ENCODE data around the gene PSMA6. TPM values are rescaled to one million over a fixed set of nuclear protein-coding genes. Genes with fewer than 3 reads are reported as not detected.
"Not testable (repeated sequence)": the region's sequence is repeated elsewhere in the genome, so short reads cannot be mapped to it uniquely, and the experiment has no call there.

Gene PSMA6
- total RNA-seq, 1 donor from 2014 or later, result 178 TPM

DNA sequence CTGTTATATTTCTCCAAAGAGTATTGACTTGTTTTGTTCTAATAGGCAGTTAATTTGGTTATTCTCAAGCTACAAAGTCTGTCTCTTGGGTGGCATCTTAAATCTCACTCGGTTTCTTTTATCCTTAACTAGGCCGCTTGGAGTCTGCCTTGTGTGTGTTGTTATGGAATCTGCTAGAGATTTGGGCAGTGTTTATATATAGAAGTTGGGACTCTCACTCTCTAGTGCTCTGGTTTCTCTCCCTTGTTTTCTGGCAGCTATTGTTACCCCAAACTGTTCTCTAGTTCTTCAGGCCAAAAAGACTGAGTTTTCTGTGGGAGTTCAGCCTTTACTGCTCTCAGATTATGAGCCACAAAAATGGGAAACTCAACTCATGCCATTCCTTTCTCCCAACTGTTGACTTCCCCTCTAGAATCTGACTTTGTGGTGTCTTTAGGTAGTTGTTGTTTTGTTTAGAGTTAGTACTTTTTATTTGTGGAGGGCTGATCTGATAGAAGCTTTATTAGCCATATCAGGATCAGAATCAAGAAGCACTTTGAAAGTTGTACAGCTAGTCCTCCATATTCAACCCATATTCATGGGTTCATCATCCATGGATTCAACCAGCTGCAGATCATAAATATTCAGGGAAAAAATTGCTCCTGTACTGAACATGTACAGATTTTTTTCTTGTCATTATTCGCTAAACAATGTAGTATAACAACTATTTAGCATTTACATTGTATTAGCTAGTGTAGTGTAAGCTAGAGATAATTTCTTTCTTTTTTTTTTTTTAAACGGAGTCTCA is 11.2 kb downstream of the PSMA6 start:
- DNase-seq (no peak), ATAC-seq (ENCODE audit: poor library complexity) (peak; percentile 77)
- intact Hi-C loops (cut with DNase I), result loop anchor here (5.0 kb wide), 1 partner anchor 34 kb away; no protein-coding TSS in a partner anchor

DNA sequence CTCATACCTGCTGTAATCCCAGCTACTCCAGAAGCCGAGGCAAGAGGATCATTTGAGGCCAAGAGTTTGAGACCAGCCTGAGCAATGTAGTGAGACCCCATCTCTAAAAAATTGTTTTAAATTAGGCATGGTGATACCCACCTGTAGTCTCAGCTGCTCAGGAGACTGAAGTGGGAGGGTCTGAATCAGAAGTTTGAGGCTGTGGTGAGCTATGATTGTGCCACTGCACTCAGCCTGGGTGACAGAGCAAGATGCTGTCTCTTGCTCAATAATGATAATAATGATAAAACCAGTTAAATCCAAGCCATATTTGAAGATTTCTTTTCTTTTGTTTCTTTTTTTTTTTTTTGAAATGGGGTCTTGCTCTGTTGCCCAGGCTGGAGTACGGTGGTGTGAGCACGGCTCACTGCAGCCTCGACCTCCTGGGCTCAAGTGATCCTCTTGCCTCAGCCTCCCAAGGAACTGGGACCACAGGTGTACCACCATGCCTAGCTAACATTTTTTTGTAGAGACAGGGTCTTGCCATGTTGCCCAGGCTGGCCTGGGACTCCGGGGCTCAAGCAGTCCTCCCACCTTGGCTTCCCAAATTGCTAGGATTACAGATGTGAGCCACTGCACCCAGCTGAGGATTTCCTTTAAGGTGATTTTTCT is 12.8 kb downstream of the PSMA6 start:
- intact Hi-C loops (cut with DNase I), result loop anchor here (5.0 kb wide), 1 partner anchor 32 kb away; no protein-coding TSS in a partner anchor
- no peak for DNase-seq
- no peak for ATAC-seq (ENCODE audit: poor library complexity)

DNA sequence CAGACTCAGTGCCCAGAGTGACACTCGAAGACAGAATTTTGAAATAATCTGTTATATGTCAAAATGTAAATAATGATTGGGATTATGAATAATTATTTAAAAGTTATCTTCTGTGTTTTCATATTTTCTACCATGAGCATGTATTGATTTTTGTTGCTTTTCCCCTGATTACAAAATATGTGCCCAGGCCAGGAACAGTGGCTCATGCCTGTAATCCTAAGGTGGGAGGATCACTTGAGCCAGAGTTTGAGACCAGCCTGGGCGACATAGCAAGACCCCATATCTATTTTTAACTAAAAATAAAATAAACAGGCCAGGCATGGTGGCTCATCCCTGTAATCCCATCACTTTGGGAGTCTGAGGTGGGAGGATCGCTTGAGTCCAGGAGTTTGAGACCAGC is 13.5 kb downstream of the PSMA6 start:
- DNase-seq (no peak), ATAC-seq (ENCODE audit: poor library complexity) (no peak)
- intact Hi-C loops (cut with DNase I), result no loop called here

DNA sequence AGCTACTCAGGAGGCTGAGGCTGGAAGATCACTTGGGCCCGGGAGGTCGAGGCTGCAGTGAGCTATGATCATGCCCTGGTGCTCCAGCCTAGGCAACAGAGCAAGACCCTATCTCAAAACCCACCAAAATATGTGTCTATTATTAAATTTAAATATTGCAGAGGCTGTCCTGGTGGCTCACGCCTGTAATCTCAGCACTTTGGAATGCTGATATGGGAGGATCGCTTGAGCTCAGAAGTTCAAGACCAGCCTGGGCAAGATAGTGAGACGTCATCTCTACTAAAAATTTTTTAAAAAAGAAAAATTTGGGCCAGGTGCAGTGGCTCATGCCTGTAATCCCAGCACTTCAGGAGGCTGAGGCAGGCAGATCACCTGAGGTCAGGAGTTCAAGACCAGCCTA is 13.9 kb downstream of the PSMA6 start:
- DNase-seq (no peak), ATAC-seq (ENCODE audit: poor library complexity) (no peak)
- intact Hi-C loops (cut with DNase I), result no loop called here

DNA sequence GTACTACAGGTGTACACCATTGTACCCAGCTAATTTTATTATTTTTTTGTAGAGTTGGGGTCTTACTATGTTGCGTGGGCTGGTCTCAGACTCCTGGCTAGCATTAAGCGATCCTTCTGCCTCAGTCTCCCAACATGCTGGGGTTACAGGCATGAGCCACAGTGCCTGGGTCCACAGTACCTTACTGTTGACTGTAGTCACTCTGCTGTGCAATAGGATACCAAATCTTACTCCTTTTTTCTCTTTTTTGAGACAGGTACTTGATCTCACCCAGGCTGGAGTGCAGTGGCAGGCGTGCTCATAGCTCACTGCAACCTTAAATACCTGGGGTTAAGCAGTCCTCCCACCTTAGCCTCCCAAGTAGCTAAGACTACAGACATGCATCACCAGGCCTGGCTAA is 25.6 kb downstream of the PSMA6 start:
- DNase-seq (no peak), ATAC-seq (ENCODE audit: poor library complexity) (no peak)
- intact Hi-C loops (cut with DNase I), result no loop called here

DNA sequence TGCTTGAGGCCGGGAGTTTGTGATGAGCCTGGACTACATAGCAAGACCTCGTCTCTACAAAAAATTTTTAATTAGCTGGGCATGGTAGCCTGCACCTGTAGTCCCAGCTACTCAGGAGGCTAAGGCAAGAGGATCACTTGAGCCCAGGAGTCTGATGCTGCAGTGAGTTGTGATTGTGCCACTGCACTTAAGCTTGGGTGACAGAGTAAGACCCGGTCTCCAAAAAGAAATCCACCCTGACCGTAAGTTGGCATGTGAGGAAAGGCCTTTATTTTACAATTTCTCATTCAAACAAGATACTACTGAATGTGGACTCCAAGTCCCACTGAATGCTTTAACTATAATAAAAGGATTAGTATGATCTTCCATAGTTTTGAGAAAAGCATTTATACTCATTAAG is 27.3 kb downstream of the PSMA6 start:
- intact Hi-C loops (cut with DNase I), result no loop called here
- DNase-seq (no peak), ATAC-seq (ENCODE audit: poor library complexity) (no peak)

DNA sequence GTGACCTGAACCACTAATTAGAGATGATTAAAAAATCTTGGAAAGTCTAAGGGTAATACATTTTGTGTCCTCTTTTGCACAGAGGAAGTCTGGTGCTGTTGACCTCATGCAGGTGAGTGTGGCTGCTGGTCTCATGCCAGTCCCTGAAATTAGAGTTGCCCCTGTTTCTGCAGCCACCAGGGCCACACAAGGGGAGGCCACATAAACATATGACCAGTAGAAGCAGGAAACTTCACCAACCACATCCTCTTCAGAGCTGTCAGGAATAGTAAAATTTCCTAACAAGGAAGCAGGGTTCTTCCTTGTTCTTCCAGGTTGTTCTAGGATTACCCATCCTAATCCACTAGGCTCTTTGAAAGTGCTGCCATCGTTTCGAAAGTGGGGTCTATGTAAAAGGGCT is 28.3 kb downstream of the PSMA6 start:
- intact Hi-C loops (cut with DNase I), result no loop called here
- ATAC-seq (ENCODE audit: poor library complexity), result no peak
- DNase-seq, result no peak

DNA sequence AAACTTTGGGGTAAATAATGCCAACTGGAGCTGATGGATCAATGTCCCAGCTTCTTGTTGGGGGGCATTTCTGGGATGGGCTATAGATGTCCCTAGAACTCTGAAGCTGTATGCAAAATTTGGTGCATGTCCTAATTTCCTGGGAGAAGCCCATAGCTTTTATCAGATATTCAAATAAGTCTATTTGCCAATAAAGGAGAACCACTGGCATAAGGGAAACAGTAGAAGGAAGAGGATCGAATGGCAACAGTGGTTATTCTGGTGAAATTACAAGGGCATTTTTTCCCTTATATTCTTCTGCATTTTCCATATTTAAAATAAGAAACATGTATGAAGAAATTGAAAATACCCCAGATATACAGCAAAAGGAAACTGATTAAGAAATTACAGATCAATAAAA is 34.2 kb downstream of the PSMA6 start:
- DNase-seq, result no peak
- intact Hi-C loops (cut with DNase I), result no loop called here
- no peak for ATAC-seq (ENCODE audit: poor library complexity)

DNA sequence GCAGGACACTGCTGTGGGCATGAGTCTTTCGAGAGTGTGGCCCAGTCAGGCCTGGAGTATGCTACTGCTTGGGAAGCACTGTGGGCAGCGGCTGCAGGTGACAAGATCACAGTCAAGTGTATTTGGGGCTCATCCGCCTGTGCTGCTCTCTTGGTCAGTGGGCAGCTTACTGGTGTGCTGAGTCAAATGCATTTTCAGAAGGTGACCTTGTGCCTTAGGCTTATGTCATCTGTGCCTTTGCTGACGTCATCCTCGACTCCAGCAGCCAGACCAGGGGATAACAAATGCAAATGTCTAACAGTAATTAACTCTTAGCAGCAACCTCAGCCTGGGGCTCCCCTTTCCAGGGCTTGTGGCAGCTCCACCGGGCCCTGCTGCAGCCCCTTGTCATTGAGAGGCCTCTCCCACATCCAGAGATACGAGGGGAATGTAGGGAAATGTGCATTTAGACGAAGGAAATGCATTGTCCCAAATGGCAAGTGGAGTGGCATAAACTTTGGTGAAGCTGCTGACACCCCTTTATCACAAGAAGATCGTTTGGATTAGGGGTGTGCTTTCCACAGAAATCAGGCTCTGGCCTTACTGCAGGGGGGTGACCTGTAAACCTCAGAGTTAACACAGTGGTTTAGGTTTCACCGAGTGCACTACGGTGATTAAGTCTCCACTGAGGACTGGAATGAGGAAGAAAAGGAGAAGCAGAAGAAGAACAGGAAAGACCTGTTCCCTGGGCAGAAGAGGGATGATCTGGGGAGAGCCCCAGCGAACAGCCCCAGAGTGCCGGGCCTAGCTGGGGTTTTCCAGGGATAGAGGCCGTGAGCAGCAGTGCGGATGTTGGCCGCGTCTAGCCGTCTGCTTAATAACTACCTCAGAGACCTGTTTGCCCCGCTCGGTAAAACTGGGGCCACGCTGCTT is 39.7 kb downstream of the PSMA6 start:
- no peak for ATAC-seq (ENCODE audit: poor library complexity)
- no peak for DNase-seq
- intact Hi-C loops (cut with DNase I), result no loop called here

DNA sequence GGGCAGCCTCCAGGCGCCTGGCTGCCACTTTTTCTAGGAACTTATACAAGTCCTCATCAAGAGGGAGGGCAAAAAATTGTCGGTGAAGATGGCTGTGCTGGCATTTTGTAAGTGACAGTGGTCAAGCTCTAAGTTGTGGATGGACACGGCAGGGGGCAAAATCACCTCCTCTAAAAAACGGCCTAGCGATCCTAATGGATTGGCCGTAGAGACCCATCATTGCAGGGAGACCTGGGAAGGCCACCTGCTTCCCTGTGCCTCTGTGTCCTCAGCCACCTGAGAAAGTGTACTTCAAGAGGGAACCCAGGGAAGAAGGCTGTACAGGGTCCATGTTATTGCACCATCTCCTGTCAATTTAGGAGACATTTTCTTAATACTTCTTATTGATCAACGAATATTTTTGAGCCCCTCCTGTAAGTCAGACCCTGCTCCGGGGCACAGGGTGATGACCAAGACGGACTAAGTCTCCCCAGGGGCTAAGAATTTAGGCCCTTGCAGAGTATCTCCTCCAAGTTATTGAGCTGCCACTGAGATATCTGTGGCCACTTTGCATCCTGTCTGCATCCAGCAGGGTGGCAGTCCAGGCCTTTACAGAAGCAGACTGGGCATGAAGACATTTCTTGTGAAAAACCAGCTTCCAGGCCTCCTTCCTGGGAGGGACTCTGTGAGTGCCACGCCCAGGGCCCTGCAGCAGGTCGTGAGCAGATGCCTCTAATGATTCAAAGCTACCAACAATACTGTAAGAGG is 40.5 kb downstream of the PSMA6 start:
- ATAC-seq (ENCODE audit: poor library complexity) (no peak), DNase-seq (no peak)
- intact Hi-C loops (cut with DNase I), result no loop called here

DNA sequence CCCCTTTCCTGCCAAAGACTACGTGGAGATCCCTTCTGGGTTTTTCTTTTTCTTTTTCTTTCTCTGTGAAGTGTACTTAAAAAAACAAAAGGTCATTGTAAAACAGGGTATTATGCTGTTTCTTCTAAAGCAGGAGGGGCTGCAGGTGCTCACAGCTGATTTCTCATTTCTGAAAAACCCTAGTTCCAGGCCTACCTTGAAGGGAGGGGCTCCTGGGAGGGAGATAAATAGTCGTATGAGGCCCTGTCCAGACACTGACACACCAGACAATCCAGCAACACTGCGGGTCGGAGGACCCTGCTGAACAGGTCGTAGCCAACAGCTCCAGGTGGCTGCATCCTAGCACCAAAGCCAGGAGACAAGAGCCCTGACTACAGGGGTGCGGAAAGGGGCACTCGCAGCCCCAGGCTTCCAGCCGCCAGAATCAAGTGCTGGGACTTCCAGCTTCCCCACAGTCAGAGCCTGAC is 41.1 kb downstream of the PSMA6 start:
- no peak for ATAC-seq (ENCODE audit: poor library complexity)
- no peak for DNase-seq
- intact Hi-C loops (cut with DNase I), result no loop called here

DNA sequence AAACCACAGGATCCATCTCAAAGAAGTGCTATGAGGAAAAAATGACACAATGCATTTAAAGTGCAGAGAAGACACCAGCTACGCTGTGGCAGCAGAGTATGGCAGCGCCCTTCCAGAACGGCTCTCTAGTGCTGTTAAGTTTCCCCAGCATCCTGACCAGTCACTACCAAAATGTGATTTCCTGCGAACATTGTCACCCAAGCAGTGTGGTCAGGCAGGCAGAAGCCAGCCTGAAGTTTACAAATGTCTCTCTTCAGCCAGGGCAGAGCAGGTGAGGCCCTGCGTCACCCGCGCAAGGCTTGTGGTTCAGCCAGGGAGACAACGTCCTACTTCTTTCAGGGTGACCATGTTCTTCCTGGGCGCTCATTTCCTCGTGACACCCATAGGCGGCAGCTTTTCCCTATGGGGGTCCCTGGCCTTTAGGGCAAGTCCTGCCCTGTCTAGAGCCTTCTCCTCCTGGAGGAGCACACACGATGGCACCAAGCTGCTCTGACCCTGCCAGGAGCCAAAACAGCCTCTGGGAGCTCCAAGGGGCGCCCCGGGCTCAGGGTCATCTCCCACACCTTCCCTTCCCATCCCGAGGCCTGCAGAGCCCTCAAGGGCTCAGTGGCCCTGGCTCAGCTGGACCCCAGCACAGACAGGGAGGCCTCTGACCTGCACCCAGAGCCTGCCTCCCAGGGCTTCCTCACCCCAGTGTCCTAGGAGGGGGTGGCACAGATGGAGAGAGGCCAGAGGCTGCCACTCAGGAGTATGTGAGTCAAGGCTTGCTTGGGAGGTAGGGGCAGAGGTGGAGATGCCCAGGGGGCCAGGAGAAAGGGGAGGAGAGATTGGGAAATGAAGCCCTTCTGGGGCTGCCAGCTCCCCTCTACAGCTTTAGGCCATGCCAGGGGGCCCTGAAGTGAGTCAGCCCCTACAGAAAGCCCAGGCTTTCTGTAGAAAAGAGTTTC is 41.9 kb downstream of the PSMA6 start:
- intact Hi-C loops (cut with DNase I), result no loop called here
- DNase-seq (no peak), ATAC-seq (ENCODE audit: poor library complexity) (no peak)

DNA sequence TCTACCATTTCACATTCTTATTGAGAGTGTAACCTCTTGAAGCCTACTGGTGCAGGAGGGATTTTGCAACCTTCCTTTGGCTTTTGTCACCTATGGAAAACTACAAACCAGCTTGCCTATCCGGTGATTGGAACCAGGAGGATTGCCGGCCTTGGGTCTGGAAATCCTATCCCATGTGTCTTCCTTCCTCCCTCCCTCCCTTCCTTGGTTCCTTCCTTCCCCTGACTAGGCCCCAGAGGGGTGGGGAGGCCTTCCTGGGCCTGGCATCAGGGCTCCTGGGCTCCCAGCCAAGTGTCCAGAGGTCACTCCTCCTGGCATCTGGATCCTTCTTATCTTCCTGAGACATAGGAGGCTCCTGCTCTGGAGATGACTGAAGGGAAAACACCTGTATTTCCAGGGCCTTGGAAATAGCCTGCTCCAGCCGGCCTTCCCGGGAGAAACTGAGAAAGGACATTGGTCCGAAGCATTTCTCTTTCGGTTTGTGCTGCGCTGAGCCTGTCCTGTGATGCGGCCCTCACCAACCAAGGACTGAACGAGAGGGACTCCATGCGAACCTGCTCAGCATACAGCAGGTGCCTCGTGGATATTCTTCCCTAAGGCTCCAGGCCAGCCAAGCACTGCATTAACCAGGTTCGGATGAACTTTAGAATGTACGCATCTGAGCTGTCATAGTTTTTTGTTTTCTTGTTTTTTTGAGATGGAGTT is 43.4 kb downstream of the PSMA6 start:
- peak; percentile 69 for DNase-seq
- ATAC-seq (ENCODE audit: poor library complexity), result no peak
- intact Hi-C loops (cut with DNase I), result loop anchor here (2.0 to 5.0 kb wide), 2 partner anchors 33 to 69 kb away; partner anchors contain the start of gene NFKBIA

DNA sequence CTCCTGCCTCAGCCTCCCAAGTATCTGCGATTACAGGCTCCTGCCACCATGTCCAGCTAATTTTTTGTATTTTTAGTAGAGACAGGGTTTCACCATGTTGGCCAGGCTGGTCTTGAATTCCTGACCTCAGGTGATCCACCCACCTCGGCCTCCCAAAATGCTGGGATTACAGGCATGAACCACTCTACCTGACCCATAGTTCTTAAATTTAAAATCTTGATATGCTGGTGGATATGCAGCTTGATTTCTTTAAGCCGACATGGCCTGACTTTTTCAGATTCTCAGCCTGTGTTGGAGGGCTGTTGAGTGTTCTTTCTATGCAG is 44.0 kb downstream of the PSMA6 start:
- intact Hi-C loops (cut with DNase I), result loop anchor here (2.0 to 5.0 kb wide), 2 partner anchors 34 to 69 kb away; partner anchors contain the start of gene NFKBIA
- not testable (repeated sequence) for DNase-seq; ATAC-seq (ENCODE audit: poor library complexity)

DNA sequence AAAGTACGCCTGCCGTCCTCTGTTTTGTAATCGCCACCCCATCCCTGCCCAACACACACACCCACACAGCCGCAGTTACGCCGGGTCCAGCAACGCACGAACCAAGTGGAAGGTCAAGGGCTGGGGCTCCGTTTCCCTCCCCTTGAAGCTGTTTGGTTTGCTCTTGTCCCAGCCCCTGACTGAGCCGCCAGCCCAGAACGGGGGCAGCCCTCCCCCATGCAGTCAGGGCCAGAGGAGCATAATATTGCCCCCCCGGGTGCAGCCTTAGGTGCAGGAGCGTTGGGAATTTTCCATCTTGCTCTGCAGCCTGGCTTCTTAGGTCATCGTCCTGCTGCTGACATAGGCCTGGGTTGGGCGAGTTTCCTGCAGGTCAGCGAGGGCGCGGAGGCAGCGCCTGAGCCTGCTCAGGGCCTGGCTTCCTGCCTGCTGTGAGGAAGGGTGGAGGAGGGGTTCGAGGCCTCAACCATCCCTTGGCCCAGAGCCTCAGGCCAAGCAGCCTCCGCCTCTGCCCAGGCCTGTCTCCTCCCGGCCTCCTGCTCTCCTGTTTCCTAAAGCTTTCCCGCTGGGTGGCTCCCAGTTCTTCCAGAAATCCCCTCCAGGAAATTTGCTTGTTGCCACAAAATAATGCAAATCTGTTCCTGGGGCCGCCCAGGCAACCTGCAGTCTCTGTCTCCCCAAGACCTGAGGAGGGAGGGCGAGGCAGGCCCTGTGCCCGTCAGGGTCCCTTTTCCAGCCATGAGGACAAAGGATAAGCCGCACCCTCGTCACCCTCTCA is 44.5 kb downstream of the PSMA6 start:
- peak; percentile 95 for DNase-seq
- intact Hi-C loops (cut with DNase I), result loop anchor here (2.0 to 5.0 kb wide), 2 partner anchors 34 to 68 kb away; partner anchors contain the start of gene NFKBIA
- peak; percentile 77 for ATAC-seq (ENCODE audit: poor library complexity)

Data from Right ventricle myocardium superior (tissue), 1 donor.